Panc1 (cell line): ENCODE results near the gene NAA25.

Source experiments
- POLR2AphosphoS5 ChIP-seq: IDR thresholded peaks from 2 replicates; pipeline ENCODE4 v1.6.1; 2012; ENCODE audit warnings: mild to moderate bottlenecking, low read depth, low read length, moderate library complexity
- SIN3A ChIP-seq: IDR thresholded peaks from 2 replicates; pipeline ENCODE4 v1.6.1; 2012; ENCODE audit warnings: low read depth, mild to moderate bottlenecking, low read length, moderate library complexity, borderline replicate concordance; ENCODE audit not compliant: insufficient read depth
- TCF7L2 ChIP-seq: IDR thresholded peaks from 2 replicates; pipeline ENCODE4 v1.6.1; 2011; ENCODE audit warnings: mild to moderate bottlenecking, low read depth, low read length, inconsistent platforms
- TF ChIP-seq, protein P1 (sequence below): fragments of 450-650 bp; IDR thresholded peaks from 2 replicates; pipeline ENCODE4 v1.5.1; 2017; ENCODE audit warnings: mild to moderate bottlenecking
- TF ChIP-seq, protein P2 (sequence below), 2 experiments: IDR thresholded peaks; 2 replicates each; pipeline ENCODE4 v1.6.1; 2011 to 2012; ENCODE audit warnings: low read depth in 2 of 2, control low read depth in 1 of 2, low read length in 1 of 2, mild to moderate bottlenecking in 1 of 2, moderate library complexity in 1 of 2; ENCODE audit not compliant: insufficient read depth in 1 of 2

DNA sequence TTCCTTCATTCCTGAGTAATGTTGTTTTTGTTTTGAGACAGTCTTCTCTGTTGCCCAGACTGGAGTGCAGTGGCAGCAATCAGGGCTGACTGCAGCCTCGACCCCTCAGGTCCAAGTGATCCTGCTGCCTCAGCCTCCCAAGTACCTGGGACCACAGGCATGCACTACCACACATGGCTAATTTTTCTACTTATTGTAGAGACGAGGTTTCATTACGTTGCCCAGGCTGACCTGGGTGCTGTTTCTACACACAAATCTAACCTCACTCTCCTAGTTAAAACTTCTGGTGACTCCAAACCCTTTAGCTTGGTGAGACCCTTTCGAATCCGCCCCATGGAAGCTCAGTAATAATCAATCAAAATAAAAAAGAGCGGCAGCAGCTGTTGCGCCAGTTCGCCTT is 96.9 kb downstream of the NAA25 start:
- TF ChIP-seq, protein P1, sequence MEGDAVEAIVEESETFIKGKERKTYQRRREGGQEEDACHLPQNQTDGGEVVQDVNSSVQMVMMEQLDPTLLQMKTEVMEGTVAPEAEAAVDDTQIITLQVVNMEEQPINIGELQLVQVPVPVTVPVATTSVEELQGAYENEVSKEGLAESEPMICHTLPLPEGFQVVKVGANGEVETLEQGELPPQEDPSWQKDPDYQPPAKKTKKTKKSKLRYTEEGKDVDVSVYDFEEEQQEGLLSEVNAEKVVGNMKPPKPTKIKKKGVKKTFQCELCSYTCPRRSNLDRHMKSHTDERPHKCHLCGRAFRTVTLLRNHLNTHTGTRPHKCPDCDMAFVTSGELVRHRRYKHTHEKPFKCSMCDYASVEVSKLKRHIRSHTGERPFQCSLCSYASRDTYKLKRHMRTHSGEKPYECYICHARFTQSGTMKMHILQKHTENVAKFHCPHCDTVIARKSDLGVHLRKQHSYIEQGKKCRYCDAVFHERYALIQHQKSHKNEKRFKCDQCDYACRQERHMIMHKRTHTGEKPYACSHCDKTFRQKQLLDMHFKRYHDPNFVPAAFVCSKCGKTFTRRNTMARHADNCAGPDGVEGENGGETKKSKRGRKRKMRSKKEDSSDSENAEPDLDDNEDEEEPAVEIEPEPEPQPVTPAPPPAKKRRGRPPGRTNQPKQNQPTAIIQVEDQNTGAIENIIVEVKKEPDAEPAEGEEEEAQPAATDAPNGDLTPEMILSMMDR: no peak
- TF ChIP-seq, protein P2, sequence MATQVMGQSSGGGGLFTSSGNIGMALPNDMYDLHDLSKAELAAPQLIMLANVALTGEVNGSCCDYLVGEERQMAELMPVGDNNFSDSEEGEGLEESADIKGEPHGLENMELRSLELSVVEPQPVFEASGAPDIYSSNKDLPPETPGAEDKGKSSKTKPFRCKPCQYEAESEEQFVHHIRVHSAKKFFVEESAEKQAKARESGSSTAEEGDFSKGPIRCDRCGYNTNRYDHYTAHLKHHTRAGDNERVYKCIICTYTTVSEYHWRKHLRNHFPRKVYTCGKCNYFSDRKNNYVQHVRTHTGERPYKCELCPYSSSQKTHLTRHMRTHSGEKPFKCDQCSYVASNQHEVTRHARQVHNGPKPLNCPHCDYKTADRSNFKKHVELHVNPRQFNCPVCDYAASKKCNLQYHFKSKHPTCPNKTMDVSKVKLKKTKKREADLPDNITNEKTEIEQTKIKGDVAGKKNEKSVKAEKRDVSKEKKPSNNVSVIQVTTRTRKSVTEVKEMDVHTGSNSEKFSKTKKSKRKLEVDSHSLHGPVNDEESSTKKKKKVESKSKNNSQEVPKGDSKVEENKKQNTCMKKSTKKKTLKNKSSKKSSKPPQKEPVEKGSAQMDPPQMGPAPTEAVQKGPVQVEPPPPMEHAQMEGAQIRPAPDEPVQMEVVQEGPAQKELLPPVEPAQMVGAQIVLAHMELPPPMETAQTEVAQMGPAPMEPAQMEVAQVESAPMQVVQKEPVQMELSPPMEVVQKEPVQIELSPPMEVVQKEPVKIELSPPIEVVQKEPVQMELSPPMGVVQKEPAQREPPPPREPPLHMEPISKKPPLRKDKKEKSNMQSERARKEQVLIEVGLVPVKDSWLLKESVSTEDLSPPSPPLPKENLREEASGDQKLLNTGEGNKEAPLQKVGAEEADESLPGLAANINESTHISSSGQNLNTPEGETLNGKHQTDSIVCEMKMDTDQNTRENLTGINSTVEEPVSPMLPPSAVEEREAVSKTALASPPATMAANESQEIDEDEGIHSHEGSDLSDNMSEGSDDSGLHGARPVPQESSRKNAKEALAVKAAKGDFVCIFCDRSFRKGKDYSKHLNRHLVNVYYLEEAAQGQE (IDR thresholded peaks at IDR 0.05; ENCODE audit: insufficient read depth in 1 of 2, low read depth in 2 of 2, low read length in 1 of 2): no peak
- TF ChIP-seq POLR2AphosphoS5 (no peak), SIN3A (no peak), TCF7L2 (no peak)
